PC-3 (cell line): ENCODE data around the gene NLRX1.

Source experiments
- EZH2 ChIP-seq: fragments of 300-600 bp; sonication (generic); IDR thresholded peaks from one replicate; pipeline ENCODE4 v1.6.1; 2017; ENCODE audit warnings: antibody characterized with exemption, mild to moderate bottlenecking, low read length; ENCODE audit not compliant: unreplicated experiment
- EZH2phosphoT487 ChIP-seq: fragments of 300-600 bp; sonication (generic); IDR thresholded peaks from 2 replicates; pipeline ENCODE4 v1.6.1; 2018; ENCODE audit warnings: mild to moderate bottlenecking, antibody characterized with exemption, low read length, borderline replicate concordance
- TF ChIP-seq, protein P1 (sequence below): fragments of 300-600 bp; sonication (generic); conservative IDR thresholded peaks from 2 replicates; pipeline ENCODE4 v1.5.1; 2017; ENCODE audit warnings: antibody characterized with exemption, low read depth, mild to moderate bottlenecking, low read length

DNA sequence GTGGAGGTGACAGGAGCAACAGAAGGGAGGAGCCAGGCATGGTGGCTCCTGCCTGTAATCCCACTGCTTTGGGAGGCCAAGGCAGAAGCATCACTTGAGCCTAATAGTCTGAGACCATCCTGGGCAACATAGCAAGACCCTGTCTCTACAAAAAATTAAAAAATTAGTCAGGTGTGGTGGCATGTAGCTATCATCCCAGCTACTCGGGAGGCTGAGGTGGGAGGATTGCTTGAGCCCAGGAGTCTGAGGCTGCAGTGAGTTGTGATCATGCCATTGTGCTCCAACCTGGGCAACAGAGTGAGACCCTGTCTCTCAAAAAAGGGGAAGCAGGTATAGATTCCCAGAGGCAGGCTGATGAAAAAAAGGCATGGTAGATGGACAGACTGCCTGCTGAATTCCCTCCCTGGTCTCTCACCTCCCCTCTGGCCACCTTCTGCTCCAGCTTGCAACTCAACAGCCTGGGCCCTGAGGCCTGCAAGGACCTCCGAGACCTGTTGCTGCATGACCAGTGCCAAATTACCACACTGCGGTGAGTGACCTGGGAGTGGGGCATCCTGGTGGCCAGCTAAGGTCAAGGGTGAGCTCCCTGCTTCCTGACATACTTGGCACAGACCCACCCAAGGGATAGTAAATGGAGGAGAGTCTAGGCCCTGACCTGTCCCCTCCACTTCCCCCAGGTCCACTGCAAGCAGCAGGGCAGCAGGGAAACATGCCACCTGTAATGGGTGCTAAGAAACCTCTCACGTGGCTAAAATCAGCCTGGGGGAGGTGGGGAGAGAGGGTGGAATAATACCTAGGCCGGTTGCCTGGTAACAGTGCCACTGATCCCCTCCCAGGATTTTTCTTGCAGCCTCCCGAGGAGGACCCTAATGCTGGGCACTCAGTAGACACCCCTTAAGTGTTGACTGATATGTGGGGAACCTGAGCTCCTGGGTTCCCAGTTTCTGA lies 12.5 kb downstream of the NLRX1 start:
- TF ChIP-seq, protein P1, sequence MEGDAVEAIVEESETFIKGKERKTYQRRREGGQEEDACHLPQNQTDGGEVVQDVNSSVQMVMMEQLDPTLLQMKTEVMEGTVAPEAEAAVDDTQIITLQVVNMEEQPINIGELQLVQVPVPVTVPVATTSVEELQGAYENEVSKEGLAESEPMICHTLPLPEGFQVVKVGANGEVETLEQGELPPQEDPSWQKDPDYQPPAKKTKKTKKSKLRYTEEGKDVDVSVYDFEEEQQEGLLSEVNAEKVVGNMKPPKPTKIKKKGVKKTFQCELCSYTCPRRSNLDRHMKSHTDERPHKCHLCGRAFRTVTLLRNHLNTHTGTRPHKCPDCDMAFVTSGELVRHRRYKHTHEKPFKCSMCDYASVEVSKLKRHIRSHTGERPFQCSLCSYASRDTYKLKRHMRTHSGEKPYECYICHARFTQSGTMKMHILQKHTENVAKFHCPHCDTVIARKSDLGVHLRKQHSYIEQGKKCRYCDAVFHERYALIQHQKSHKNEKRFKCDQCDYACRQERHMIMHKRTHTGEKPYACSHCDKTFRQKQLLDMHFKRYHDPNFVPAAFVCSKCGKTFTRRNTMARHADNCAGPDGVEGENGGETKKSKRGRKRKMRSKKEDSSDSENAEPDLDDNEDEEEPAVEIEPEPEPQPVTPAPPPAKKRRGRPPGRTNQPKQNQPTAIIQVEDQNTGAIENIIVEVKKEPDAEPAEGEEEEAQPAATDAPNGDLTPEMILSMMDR: no peak
- TF ChIP-seq EZH2 (no peak), EZH2phosphoT487 (no peak)
